HS-27A (cell line): ENCODE data around the gene PAQR5.
"Not testable (repeated sequence)": the region's sequence is repeated elsewhere in the genome, so short reads cannot be mapped to it uniquely, and the experiment has no call there.

Experiments used
- DNase-seq: peaks from one replicate; pipeline ENCODE4 v3.0.0-alpha.2; 2012; ENCODE audit warnings: low read depth, missing footprints

PAQR5 gene

GRCh38 chr15:69316291-69316690 lies 17.6 kb downstream of the PAQR5 start:
- no peak for DNase-seq

- DNase-seq = no peak
These were observed 18.7 kb downstream of the PAQR5 start for GRCh38 chr15:69317392-69317841.

GRCh38 chr15:69318033-69318432 lies 19.3 kb downstream of the PAQR5 start:
- no peak for DNase-seq

GRCh38 chr15:69319384-69320375 lies 21.0 kb downstream of the PAQR5 start:
- DNase-seq = no peak

GRCh38 chr15:69320977-69321554 lies 22.4 kb downstream of the PAQR5 start:
- no peak for DNase-seq

GRCh38 chr15:69323893-69324430 lies 25.2 kb downstream of the PAQR5 start:
- DNase-seq = no peak

GRCh38 chr15:69324565-69324964 lies 25.9 kb downstream of the PAQR5 start:
- DNase-seq = no peak

- DNase-seq = no peak
These were observed 26.8 kb downstream of the PAQR5 start for GRCh38 chr15:69325456-69325971.

GRCh38 chr15:69328080-69328479 lies 29.4 kb downstream of the PAQR5 start:
- DNase-seq = no peak

- no peak for DNase-seq
These were observed 30.0 kb downstream of the PAQR5 start for GRCh38 chr15:69328739-69329138.

GRCh38 chr15:69337138-69337537 lies 38.4 kb downstream of the PAQR5 start:
- DNase-seq = peak; percentile 45

- no peak for DNase-seq
These were observed 40.0 kb downstream of the PAQR5 start for GRCh38 chr15:69338535-69339213.

- not testable (repeated sequence) for DNase-seq
These were observed 40.5 kb downstream of the PAQR5 start for GRCh38 chr15:69339214-69339543.

GRCh38 chr15:69340243-69340900 lies 41.7 kb downstream of the PAQR5 start:
- no peak for DNase-seq

GRCh38 chr15:69341356-69341755 lies 42.6 kb downstream of the PAQR5 start:
- no peak for DNase-seq

- no peak for DNase-seq
These were observed 43.9 kb downstream of the PAQR5 start for GRCh38 chr15:69342460-69343076.

GRCh38 chr15:69343133-69343532 lies 44.4 kb downstream of the PAQR5 start:
- no peak for DNase-seq

- no peak for DNase-seq
These were observed 45.5 kb downstream of the PAQR5 start for GRCh38 chr15:69344238-69344637.

- peak; percentile 55 for DNase-seq
These were observed 47.4 kb downstream of the PAQR5 start for GRCh38 chr15:69346112-69346511.

GRCh38 chr15:69351333-69351732 lies 52.6 kb downstream of the PAQR5 start:
- no peak for DNase-seq

- DNase-seq = no peak
These were observed 53.2 kb downstream of the PAQR5 start for GRCh38 chr15:69351884-69352283.
